NCI-H2107 treated with DMSO at 0.1 percent for 48 hours (cell line): ENCODE measurements around the gene FAM117A.
A peak's percentile ranks its signal among the peaks of the same experiment; 100 is the strongest.
"Not testable (repeated sequence)": the region's sequence is repeated elsewhere in the genome, so short reads cannot be mapped to it uniquely, and the experiment has no call there.

Experiments
- DNase-seq: peaks from one replicate; lab custom pipeline; 2025; ENCODE audit not compliant: unreplicated experiment; lab: John Stamatoyannopoulos, UW

The FAM117A gene

GRCh38 chr17:49681106-49681979, 82.6 kb downstream of the FAM117A start:
- DNase-seq, result no peak

DNA sequence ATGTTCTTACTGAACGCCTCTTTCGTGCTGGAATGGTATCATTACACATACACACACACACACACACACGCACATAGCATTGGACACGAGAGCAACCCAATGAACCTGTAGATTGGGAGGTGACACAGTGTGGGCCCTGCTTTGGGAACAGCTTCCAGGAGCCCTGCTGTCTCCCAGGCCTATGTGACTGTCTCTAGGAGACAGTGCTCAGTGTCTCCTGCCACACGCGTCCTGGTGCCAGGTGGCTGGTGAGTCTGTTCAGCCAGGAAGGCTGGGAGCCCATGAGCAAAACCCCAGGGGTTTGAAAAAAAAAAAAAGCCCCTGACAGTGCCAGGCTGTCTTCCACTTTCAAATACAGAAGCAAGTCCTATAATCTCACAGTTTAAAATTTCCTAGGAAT, 83.6 kb downstream of the FAM117A start:
- no peak for DNase-seq

DNA sequence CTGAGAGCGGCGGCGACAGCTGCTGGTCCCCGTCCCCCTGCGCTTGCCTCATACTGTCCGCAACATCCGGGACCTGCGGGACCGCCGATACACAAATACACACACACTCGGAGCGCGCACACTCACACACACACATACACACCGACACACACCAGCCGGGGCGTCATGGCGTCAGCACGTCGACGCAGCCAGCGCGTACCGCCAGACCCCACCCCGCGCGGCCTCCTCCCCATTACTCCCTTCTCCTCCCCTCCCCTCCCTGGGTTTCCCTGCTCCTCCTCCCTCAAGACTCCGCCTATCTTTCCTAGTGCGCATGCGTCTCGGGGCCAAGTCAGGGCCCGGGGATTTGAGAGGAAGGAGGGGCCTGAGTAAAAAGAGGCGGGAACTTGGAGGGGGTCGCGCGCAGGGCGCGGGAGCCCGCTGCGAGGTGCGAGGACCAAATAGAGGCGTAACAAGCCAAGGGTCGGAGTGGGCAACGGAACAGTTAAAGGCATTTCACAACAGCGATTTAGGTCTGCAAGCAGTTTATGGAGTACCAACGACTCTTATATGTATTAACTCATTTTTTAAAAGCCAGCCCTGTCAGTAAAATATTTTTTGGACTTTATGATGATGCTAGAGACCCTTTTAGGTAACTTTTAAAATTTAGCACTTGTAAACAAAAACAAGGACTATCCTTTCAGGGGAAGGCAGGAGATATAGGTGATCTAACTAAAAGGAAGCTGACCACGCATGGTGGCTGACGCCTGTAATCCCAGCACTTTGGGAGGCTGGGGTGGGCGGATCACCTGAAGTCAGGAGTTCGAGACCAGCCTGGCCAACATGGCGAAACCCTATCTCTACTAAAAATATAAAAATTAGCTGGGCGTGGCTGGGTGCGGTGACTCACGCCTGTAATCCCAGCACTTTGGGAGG, 85.7 kb downstream of the FAM117A start, which contains the start of gene SPOP:
Gene SPOP, minus strand, starts transcription at position 165 of the 915 bp plus-strand sequence. CDS start 55,287 bp downstream, outside the sequence.
- DNase-seq, result peak; percentile 97

- DNase-seq, result peak; percentile 77
Observed at GRCh38 chr17:49677134-49677932, 86.6 kb downstream of the FAM117A start.

DNA sequence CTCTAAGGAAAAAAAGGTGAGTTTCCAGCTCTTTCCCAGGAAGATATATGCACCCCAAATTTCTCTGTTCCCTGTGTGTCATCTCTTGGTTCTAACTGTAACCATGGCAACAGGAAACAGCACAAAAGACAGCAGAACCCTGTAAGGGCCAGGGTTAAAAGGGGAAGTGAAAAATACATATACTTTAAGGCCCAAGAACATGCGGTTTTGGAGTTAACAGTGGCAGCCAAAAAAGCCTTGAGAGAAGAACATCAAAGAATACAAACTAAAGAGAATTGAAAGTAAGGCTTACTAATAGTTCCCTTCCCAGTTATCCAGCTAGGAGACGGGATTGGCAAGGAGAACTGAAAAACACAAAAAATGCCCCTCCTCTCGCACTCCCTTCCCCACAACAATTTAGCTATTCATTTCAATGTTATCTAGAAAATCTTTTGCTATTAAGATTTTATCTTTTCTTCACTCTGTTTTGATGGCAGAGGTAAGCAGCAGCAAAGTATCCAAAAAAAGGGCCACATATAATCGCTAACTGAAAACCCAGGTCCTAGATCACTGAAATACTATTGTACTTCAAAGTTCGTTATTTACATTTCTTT, 87.6 kb downstream of the FAM117A start:
- no peak for DNase-seq

DNA sequence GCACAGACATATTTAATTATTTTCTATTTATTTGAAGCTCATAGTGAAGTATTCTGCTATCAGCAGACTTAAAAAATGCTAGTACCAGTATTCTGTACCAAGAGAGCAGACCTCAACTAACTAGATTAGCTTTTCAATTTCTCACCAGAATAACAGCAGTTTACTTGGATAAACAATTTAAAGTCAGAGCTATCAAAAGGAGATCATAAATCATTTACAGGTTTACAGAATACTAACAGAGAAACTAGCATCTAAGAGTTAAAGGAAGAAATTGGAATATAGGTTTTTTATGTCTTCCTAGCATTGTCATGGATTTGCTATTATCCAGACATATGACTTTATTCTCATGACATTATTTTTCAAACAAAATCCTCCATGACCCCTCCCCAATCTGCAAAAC, 89.4 kb downstream of the FAM117A start:
- no peak for DNase-seq

GRCh38 chr17:49673679-49674078, 90.3 kb downstream of the FAM117A start:
- DNase-seq, result not testable (repeated sequence)

DNA sequence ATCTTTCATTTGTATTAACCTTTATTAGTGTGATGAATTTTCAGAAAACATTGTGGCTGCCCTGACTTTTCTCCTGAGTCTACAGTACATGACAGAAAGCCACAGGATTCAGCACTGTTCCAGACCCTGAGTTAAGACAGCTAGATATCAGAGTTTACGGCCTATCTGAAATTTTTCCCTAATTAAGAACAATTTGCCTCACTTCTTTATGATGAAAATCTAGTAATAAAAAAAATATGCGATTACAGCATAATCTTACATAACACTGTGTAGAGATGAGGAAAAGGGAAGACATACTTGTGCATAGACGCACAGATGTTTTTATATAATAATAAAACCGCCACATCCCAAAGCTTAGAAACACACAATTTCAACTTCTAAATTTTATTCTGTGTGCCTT, 93.3 kb downstream of the FAM117A start:
- DNase-seq, result no peak

- no peak for DNase-seq
Observed at GRCh38 chr17:49670002-49670401, 93.9 kb downstream of the FAM117A start.

- DNase-seq, result no peak
Observed at GRCh38 chr17:49667854-49668253, 96.1 kb downstream of the FAM117A start.

GRCh38 chr17:49664706-49665211, 99.2 kb downstream of the FAM117A start:
- DNase-seq, result no peak
